ENCODE results near the gene MAP7D2. TPM values are rescaled to one million over a fixed set of nuclear protein-coding genes. Genes with fewer than 3 reads are reported as not detected.

MAP7D2 gene
- total and polyA plus RNA-seq, 9 donors, result 0.27 to 0.89 (median 0.44) TPM

DNA sequence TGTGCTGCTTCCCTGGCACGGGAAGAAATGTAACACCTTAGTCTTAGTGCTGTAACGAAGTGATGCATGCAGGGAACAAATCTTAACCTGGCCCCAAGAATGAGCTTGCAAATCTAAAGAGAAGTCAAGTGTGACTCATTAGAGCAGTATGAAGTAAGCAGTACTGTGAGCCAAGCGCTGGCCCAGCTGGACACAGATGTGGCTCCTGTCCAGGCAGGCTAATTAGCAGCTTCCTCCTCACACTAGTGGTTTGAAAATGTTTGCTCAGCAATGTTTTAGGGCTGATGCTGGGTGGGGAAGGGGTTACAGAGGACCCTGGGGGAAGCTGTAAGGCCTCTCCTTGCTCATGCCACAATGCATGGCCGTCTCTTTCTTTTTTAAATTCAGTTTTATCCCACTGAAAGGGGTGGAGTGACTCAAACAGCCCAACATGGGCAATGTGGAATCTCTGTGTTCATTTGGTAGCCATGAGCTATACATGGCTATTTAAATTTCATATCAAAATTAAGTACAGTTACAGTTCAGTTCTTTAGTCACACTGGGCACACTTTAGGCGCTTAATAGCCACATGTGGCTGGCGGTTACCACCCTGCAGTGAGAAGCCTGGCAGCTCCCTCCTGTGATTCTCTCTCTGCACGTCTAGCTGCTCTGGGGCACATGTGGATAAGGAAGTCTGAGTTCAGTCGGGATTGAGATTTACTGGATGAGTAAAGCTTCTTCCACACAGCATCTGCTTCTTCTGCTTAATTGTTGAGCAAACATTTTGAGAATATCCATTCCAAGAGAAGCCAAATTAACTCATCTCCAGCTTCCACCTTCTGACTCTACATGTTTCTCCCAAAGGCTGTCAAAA is 48.8 kb downstream of the MAP7D2 start:
- H3K27ac ChIP-seq (ENCODE audit: low read length), result no peak overlapping the region
- H3K4me1 ChIP-seq (ENCODE audit: control insufficient read depth, insufficient read depth, low read length), result peaks cover 8% of the 10 kb centered on the region
- 61% methylated on average over 4 of the region's 8 CpGs for WGBS (ENCODE audit: insufficient coverage)
- no peaks in the 10 kb centered on the region for H3K9me3 ChIP-seq (replicated peaks; ENCODE audit: control insufficient read depth, low read depth, low read length)
- peaks cover 52% of the 10 kb centered on the region for H3K27me3 ChIP-seq (ENCODE audit: control insufficient read depth, insufficient read depth, low read length)
- H3K4me3 ChIP-seq (ENCODE audit: low read length), result no peak overlapping the region
- no peaks in the 10 kb centered on the region for H3K36me3 ChIP-seq (ENCODE audit: control insufficient read depth, insufficient read depth, low read length)
- peak; percentile 76 for DNase-seq

DNA sequence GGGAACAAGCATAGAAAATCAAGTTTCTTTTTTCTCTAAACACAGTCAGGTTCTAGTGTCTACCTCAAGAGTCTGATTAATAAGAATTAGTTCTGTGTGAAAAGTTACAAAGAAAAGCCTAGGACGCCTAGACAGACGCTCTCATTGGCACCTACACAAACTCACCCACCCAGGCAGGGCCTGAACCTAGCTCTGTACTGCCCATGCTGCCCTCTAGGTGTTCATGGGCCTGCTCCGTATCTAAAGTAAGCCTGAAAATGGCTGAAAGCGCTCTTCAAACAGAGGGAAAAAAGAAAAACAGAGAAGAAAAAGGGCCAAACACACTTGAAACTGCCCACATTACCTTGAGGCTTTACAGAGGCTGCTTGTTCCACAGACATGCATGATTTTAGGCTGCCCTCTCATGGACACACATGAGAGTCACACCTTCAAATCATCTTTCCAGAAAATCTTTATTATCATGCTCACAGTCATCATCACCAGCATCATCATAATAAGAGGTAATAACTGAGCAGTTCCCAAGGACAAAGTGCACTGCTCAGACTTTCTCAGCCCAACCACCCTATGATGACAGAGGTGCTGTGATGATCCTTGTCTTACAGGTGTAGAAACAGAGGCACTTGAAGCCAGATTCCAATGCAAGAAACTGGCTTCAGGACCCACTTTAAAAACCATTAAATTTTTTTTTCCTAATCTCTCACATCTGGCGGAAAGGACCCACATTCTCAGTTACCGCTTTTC is 49.6 kb downstream of the MAP7D2 start:
- WGBS (ENCODE audit: insufficient coverage), result 48% methylated on average over 2 of the region's 6 CpGs
- Histone ChIP-seq H3K27ac (ENCODE audit: low read length) (no peak overlapping the region), H3K4me3 (ENCODE audit: low read length) (no peak overlapping the region)

DNA sequence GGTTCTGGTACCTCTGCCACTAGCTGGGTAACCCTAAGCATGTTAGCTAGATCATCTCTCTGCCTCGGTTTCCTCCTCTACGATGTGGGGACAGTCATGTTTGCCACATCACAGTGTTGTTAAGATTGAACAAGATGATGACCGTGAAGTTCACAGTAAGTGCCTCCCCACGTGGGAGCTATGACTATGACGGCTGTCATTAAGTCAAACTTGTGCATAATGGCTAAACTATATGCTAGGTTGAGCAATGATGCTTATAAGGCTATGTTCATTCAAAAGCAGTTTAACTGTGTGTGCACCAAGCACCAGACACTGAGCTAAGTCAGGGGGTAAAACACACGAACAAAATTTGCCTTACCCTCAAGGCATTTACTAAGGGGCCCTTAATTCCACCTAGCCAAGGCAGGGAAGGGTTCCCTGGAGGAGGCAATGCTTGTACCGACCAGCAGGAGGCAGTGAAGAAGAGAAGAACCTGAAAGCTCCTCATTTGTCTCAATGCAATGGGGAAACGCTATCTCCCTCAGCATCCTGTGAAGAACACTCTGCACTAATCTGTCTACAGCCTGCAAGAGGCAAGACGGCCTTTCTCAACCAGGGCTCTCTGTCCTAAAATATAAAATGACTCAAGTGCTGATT is 52.9 kb downstream of the MAP7D2 start:
- 81% methylated on average over 3 of the region's 9 CpGs for WGBS (ENCODE audit: insufficient coverage)
- Histone ChIP-seq H3K36me3 (ENCODE audit: control insufficient read depth, insufficient read depth, low read length) (no peaks in the 10 kb centered on the region), H3K27ac (ENCODE audit: low read length) (no peak overlapping the region), H3K27me3 (ENCODE audit: control insufficient read depth, insufficient read depth, low read length) (peaks cover 52% of the 10 kb centered on the region), H3K9me3 (replicated peaks; ENCODE audit: control insufficient read depth, low read depth, low read length) (no peaks in the 10 kb centered on the region), H3K4me3 (ENCODE audit: low read length) (no peak overlapping the region), H3K4me1 (ENCODE audit: control insufficient read depth, insufficient read depth, low read length) (peaks cover 8% of the 10 kb centered on the region)
- no peak for DNase-seq

More for the DNA sequence above, 49.6 kb downstream of the MAP7D2 start:
- H3K36me3 ChIP-seq (ENCODE audit: control insufficient read depth, insufficient read depth, low read length), result no peaks in the 10 kb centered on the region
- H3K9me3 ChIP-seq (replicated peaks; ENCODE audit: control insufficient read depth, low read depth, low read length), result no peaks in the 10 kb centered on the region
- H3K27me3 ChIP-seq (ENCODE audit: control insufficient read depth, insufficient read depth, low read length), result peaks cover 49% of the 10 kb centered on the region
- peaks cover 8% of the 10 kb centered on the region for H3K4me1 ChIP-seq (ENCODE audit: control insufficient read depth, insufficient read depth, low read length)
- peak; percentile 57 for DNase-seq

DNA sequence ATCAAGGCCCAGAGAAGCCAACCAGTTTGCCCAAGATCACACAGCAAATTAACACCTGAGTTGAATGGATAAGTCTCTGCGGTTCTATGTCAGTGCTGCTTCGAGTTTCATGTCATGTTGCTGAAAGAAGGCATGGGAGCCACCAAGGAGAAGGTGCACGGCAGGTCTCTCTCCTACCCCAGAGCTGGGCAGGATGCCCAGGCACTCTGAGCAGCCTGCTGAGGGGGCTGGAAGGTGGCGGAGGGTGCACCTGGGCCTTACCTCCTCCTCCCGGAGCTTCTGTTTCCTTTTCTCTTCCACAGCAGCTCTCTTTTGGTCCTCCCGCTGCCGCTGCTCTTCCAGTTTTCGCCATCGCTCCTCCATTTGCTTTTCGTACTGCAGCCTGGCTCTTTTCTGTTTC is 53.6 kb downstream of the MAP7D2 start:
- H3K27ac ChIP-seq (ENCODE audit: low read length), result no peak overlapping the region
- WGBS (ENCODE audit: insufficient coverage), result 68% methylated on average over 7 of the region's 10 CpGs
- no peak for DNase-seq
- H3K4me3 ChIP-seq (ENCODE audit: low read length), result no peak overlapping the region
- no peaks in the 10 kb centered on the region for H3K36me3 ChIP-seq (ENCODE audit: control insufficient read depth, insufficient read depth, low read length)
- no peaks in the 10 kb centered on the region for H3K9me3 ChIP-seq (replicated peaks; ENCODE audit: control insufficient read depth, low read depth, low read length)
- H3K27me3 ChIP-seq (ENCODE audit: control insufficient read depth, insufficient read depth, low read length), result peaks cover 55% of the 10 kb centered on the region
- peaks cover 8% of the 10 kb centered on the region for H3K4me1 ChIP-seq (ENCODE audit: control insufficient read depth, insufficient read depth, low read length)

DNA sequence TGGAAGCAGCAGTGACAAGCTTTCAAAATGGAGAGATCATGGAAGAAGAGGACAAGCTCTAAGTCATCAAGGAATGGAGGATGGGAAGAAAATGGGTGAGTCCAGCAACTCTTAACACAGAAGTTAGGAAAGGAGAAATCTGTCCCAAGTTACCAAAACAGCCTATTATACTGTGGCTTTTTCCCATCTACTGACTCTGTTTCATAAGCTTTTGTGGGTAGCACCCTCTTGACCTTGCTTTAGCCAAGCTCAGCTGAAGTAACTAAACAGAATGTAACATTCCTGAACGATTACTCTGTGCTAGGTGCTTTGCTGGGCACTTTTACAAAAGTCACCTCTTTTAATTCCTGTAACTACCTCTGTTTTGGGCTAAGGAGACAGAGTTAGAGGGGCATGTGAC is 54.9 kb downstream of the MAP7D2 start:
- Histone ChIP-seq H3K27ac (ENCODE audit: low read length) (no peak overlapping the region), H3K36me3 (ENCODE audit: control insufficient read depth, insufficient read depth, low read length) (no peaks in the 10 kb centered on the region), H3K4me1 (ENCODE audit: control insufficient read depth, insufficient read depth, low read length) (no peaks in the 10 kb centered on the region), H3K9me3 (replicated peaks; ENCODE audit: control insufficient read depth, low read depth, low read length) (no peaks in the 10 kb centered on the region), H3K27me3 (ENCODE audit: control insufficient read depth, insufficient read depth, low read length) (peaks cover 49% of the 10 kb centered on the region), H3K4me3 (ENCODE audit: low read length) (no peak overlapping the region)
- no peak for DNase-seq
- no CpG with 5 or more reads among the region's 1 CpG for WGBS (ENCODE audit: insufficient coverage)

DNA sequence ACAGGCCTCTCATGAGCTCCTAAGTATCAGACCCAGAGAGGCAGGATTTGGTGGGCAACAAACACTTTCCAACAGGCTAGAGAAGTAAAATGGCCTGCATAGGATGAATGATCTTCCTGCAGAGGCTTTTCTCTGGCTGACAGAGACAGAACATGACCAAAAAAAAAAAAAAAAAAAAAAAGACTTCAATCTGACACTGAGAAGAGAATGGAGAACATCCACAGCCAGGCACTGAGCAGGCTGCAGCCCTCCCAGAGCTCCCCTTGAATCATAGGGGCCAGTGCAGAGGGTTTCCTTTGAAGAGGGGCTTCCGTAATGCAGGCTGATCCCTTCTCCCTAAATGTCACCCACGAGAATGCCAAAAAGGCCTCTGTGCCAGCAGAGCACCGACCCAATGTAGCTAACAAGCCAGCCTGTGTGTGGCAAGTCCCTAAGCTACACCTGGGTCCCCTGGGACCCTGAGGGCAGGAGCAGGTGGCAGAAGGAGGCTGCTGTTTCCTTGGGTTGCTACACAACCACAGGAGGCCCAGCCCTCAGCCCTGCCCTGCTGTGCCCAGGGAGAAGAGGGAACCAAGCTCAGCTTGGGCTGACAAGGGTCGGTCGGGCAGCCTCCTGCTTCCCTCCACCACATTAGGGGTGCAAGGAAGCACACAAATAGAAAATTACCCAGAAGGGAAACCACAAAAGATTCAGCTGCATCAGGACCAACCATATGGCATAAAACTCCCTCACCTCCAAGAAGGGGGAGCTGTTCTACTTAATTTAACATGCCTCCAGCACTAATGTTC is 55.6 kb downstream of the MAP7D2 start:
- Histone ChIP-seq H3K27ac (ENCODE audit: low read length) (no peak overlapping the region), H3K9me3 (replicated peaks; ENCODE audit: control insufficient read depth, low read depth, low read length) (no peaks in the 10 kb centered on the region), H3K27me3 (ENCODE audit: control insufficient read depth, insufficient read depth, low read length) (peaks cover 51% of the 10 kb centered on the region), H3K4me1 (ENCODE audit: control insufficient read depth, insufficient read depth, low read length) (no peaks in the 10 kb centered on the region), H3K4me3 (ENCODE audit: low read length) (no peak overlapping the region), H3K36me3 (ENCODE audit: control insufficient read depth, insufficient read depth, low read length) (no peaks in the 10 kb centered on the region)
- WGBS (ENCODE audit: insufficient coverage), result 21% methylated on average over 2 of the region's 5 CpGs
- DNase-seq, result no peak

DNA sequence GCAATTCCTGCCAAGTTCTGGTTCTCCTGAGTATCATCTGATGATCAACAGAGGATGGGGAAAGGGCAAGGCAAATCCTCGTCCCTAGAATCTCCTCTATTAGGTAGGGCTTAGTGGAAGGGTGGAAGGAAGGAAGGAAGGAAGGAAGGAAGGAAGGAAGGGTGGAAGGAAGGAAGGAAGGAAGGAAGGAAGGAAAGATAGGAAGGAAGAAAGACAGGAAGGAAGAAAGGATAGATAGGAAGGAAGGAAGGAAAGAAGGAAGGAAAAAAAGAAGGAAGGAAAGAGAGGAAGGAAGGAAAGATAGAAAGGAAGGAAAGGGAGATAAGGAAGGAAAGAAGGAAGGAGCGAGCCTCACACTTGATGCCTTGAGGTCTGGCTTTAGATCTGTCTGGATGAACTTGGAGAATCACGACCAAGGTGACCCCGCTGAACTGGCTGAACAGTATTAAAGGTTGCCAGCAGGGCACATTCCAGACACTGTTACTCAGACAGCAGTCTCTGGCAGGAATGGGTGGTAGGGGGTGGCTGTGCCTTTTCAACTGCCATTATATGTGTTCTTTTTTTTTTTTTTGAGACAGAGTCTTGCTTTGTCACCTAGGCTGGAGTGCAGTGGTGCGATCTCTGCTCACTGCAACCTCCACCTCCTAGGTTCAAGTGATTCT is 57.1 kb downstream of the MAP7D2 start:
- Histone ChIP-seq H3K27me3 (ENCODE audit: control insufficient read depth, insufficient read depth, low read length) (peaks cover 51% of the 10 kb centered on the region), H3K4me1 (ENCODE audit: control insufficient read depth, insufficient read depth, low read length) (no peaks in the 10 kb centered on the region), H3K4me3 (ENCODE audit: low read length) (no peak overlapping the region), H3K36me3 (ENCODE audit: control insufficient read depth, insufficient read depth, low read length) (no peaks in the 10 kb centered on the region), H3K27ac (ENCODE audit: low read length) (no peak overlapping the region), H3K9me3 (replicated peaks; ENCODE audit: control insufficient read depth, low read depth, low read length) (no peaks in the 10 kb centered on the region)
- DNase-seq, result peak; percentile 35
- 54% methylated on average over 4 of the region's 5 CpGs for WGBS (ENCODE audit: insufficient coverage)

DNA sequence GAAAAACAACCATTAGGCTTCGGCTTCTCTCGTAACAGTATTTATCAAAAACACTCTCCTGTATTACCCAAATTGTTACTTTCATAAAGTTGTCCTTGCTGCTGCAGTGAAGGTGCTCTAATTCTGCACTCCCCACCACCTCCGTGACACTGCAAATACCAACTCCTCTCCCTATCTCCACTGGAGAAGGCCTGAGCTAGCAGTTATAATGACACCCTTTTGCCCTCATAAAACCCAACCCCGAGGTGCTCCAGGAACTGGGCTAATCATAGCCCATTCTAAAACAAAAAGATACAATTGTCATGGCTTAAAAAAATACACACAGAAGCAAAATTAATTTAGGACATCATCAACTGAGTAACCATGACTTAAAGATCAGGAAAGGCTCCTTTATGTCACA is 59.2 kb downstream of the MAP7D2 start:
- no peak for DNase-seq
- H3K4me1 ChIP-seq (ENCODE audit: control insufficient read depth, insufficient read depth, low read length), result no peaks in the 10 kb centered on the region
- no peak overlapping the region for H3K4me3 ChIP-seq (ENCODE audit: low read length)
- no peaks in the 10 kb centered on the region for H3K36me3 ChIP-seq (ENCODE audit: control insufficient read depth, insufficient read depth, low read length)
- H3K9me3 ChIP-seq (replicated peaks; ENCODE audit: control insufficient read depth, low read depth, low read length), result no peaks in the 10 kb centered on the region
- H3K27ac ChIP-seq (ENCODE audit: low read length), result no peak overlapping the region
- peaks cover 50% of the 10 kb centered on the region for H3K27me3 ChIP-seq (ENCODE audit: control insufficient read depth, insufficient read depth, low read length)
- 73% methylated on average over 3 of the region's 4 CpGs for WGBS (ENCODE audit: insufficient coverage)

DNA sequence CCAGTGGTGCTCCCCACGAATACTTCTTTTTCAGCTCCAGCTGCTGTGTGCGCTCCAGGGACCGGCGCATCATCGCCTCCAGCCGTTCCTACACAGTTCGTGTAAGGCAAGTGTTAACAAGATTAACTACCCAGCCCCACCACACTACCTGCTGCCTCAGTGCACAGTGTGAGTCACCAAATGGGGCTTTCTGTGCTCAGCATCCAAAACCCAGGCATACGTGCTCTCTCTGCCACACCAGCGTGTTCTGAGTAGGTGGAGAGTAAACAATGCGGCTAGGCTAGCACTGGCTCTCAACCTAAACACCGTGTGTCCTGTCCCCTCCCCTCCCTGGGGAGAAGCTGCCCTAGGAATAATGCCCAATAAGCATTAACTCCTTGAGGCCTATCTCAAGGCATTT is 60.0 kb downstream of the MAP7D2 start:
- peaks cover 50% of the 10 kb centered on the region for H3K27me3 ChIP-seq (ENCODE audit: control insufficient read depth, insufficient read depth, low read length)
- 44% methylated on average over 1 of the region's 11 CpGs for WGBS (ENCODE audit: insufficient coverage)

More for the DNA sequence above, 60.0 kb downstream of the MAP7D2 start:
- H3K9me3 ChIP-seq (replicated peaks; ENCODE audit: control insufficient read depth, low read depth, low read length), result no peaks in the 10 kb centered on the region
- H3K4me1 ChIP-seq (ENCODE audit: control insufficient read depth, insufficient read depth, low read length), result no peaks in the 10 kb centered on the region
- no peak for DNase-seq
- H3K36me3 ChIP-seq (ENCODE audit: control insufficient read depth, insufficient read depth, low read length), result no peaks in the 10 kb centered on the region
- no peak overlapping the region for H3K27ac ChIP-seq (ENCODE audit: low read length)
- no peak overlapping the region for H3K4me3 ChIP-seq (ENCODE audit: low read length)

All from muscle of leg (tissue), 11 donors.